ENCODE measurements around the gene INSC.

INSC gene

DNA sequence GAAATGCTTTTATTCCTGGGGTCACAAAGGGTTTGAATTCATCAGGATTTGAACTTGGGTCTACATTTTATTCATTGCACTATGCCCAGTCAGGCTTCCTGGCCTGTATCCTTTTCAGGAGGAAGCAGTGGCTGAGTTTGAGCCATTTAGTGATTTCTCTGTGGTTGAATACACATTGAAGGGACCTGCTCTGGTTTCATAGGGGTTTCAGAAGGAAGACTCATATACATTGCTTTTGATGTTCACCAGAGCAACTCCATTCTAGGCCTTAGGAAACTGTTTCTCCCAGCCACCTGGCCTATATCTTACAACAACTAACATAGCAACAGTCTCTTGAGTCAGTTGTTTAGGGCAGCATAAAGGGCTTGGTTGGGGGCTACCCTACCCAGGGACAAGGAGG is 165.7 kb downstream of the INSC start (continued):
- TF ChIP-seq GLIS3 (CRISPR knock-in tag; IDR thresholded peaks at IDR 0.05) (no peak), RARB (CRISPR knock-in tag; IDR thresholded peaks at IDR 0.05) (no peak), ZFP30 (CRISPR knock-in tag; IDR thresholded peaks at IDR 0.05) (no peak)

DNA sequence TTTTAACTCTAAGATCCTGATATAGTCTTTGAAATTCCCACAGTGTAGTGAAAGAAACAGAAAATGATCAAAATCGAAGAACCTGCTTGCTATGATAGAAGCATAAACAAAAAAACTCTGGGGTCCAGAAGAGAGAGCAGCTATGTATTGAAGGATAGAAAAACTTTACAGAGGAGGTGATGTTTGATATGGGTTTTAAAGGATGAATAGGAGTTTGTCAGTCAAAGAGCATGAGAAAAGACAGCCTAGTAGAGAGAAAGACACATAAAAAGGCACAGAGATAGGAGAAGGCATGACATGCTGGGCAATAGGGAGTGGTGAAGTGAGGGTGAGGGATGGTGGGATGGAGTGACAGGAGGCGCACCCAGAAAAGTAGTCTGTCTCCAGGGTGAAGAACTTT is 168.0 kb downstream of the INSC start:
- no peak for ATAC-seq
- TF ChIP-seq, protein P1, sequence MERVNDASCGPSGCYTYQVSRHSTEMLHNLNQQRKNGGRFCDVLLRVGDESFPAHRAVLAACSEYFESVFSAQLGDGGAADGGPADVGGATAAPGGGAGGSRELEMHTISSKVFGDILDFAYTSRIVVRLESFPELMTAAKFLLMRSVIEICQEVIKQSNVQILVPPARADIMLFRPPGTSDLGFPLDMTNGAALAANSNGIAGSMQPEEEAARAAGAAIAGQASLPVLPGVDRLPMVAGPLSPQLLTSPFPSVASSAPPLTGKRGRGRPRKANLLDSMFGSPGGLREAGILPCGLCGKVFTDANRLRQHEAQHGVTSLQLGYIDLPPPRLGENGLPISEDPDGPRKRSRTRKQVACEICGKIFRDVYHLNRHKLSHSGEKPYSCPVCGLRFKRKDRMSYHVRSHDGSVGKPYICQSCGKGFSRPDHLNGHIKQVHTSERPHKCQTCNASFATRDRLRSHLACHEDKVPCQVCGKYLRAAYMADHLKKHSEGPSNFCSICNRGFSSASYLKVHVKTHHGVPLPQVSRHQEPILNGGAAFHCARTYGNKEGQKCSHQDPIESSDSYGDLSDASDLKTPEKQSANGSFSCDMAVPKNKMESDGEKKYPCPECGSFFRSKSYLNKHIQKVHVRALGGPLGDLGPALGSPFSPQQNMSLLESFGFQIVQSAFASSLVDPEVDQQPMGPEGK (CRISPR knock-in tag; IDR thresholded peaks at IDR 0.05; ENCODE audit: borderline replicate concordance), result no peak
- peak; percentile 83; the same call in 1 of the 2 replicates for TF ChIP-seq ZFP3 (CRISPR knock-in tag; IDR thresholded peaks at IDR 0.05)

DNA sequence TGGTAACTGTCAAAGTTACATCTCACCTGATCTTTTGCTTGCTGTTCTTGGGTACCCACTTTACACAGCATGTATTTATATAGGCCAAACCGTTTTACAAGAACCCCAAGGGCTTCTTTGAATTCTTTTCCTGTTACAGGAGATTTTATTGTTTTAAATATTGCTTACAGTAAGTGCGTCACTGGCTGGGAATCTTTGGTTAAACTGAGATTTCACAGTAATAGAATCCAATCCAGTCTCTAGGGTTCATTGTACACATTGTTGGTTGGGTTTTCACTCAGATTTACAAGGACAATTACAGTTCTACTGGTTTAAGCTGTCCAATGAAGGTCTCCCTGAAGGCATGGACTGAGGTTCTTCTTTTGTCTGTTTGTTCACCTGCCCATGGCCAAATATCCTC is 171.7 kb downstream of the INSC start:
- TF ChIP-seq CSDC2 (CRISPR knock-in tag; IDR thresholded peaks at IDR 0.05) (no peak), TOX (CRISPR knock-in tag; IDR thresholded peaks at IDR 0.05; ENCODE audit: borderline replicate concordance) (no peak), GLIS3 (CRISPR knock-in tag; IDR thresholded peaks at IDR 0.05) (no peak), ZNF70 (CRISPR knock-in tag; IDR thresholded peaks at IDR 0.05) (no peak), RARB (CRISPR knock-in tag; IDR thresholded peaks at IDR 0.05) (no peak)
- TF ChIP-seq, protein P2, sequence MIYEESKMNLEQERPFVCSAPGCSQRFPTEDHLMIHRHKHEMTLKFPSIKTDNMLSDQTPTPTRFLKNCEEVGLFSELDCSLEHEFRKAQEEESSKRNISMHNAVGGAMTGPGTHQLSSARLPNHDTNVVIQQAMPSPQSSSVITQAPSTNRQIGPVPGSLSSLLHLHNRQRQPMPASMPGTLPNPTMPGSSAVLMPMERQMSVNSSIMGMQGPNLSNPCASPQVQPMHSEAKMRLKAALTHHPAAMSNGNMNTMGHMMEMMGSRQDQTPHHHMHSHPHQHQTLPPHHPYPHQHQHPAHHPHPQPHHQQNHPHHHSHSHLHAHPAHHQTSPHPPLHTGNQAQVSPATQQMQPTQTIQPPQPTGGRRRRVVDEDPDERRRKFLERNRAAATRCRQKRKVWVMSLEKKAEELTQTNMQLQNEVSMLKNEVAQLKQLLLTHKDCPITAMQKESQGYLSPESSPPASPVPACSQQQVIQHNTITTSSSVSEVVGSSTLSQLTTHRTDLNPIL (CRISPR knock-in tag; IDR thresholded peaks at IDR 0.05; ENCODE audit: low read depth), result no peak
- ATAC-seq, result no peak

DNA sequence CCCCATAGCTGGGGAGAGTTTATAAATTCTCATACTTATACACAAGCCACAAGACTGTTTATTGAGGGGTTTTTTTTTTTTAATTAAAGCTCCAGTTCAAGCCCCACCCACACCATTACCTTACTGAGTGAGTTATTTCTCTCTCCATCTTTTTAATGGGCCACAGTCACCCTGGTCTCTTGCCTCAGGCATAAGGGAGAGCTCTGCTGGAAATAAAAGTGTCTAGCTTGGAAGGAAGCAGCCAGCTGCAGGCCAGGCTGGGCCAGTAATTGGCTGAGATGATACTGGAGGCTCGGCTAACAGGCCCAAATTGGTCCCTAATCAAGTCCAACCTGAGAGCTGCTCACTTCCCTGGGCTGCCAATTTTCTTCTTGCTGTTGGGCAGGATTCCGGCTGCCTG is 174.1 kb downstream of the INSC start:
- TF ChIP-seq GLIS3 (CRISPR knock-in tag; IDR thresholded peaks at IDR 0.05), result no peak
- TF ChIP-seq TOX (CRISPR knock-in tag; IDR thresholded peaks at IDR 0.05; ENCODE audit: borderline replicate concordance), result no peak
- TF ChIP-seq BACH2 (CRISPR knock-in tag; IDR thresholded peaks at IDR 0.05; ENCODE audit: borderline replicate concordance), result no peak
- TF ChIP-seq PPARA (CRISPR knock-in tag; IDR thresholded peaks at IDR 0.05; ENCODE audit: borderline replicate concordance), result no peak
- TF ChIP-seq ZFP3 (CRISPR knock-in tag; IDR thresholded peaks at IDR 0.05), result no peak
- no peak for TF ChIP-seq ZNF8 (CRISPR knock-in tag; IDR thresholded peaks at IDR 0.05)
- no peak for TF ChIP-seq ZC3H10 (CRISPR knock-in tag; IDR thresholded peaks at IDR 0.05)
- no peak for TF ChIP-seq ZNF565 (CRISPR knock-in tag; conservative IDR thresholded peaks at IDR 0.05; ENCODE audit: low read depth)
- no peak for TF ChIP-seq ISL1 (CRISPR knock-in tag; IDR thresholded peaks at IDR 0.05)
- TF ChIP-seq ESRRG (CRISPR knock-in tag; IDR thresholded peaks at IDR 0.05), result no peak
- no peak for TF ChIP-seq ZFP30 (CRISPR knock-in tag; IDR thresholded peaks at IDR 0.05)
- TF ChIP-seq OSR1 (CRISPR knock-in tag; IDR thresholded peaks at IDR 0.05), result no peak
- TF ChIP-seq SNAI2 (CRISPR knock-in tag; IDR thresholded peaks at IDR 0.05), result no peak
- TF ChIP-seq, protein P1 (CRISPR knock-in tag; IDR thresholded peaks at IDR 0.05; ENCODE audit: borderline replicate concordance), result no peak
- TF ChIP-seq, protein P3, sequence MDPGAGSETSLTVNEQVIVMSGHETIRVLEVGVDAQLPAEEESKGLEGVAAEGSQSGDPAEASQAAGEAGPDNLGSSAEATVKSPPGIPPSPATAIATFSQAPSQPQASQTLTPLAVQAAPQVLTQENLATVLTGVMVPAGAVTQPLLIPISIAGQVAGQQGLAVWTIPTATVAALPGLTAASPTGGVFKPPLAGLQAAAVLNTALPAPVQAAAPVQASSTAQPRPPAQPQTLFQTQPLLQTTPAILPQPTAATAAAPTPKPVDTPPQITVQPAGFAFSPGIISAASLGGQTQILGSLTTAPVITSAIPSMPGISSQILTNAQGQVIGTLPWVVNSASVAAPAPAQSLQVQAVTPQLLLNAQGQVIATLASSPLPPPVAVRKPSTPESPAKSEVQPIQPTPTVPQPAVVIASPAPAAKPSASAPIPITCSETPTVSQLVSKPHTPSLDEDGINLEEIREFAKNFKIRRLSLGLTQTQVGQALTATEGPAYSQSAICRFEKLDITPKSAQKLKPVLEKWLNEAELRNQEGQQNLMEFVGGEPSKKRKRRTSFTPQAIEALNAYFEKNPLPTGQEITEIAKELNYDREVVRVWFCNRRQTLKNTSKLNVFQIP (CRISPR knock-in tag; IDR thresholded peaks at IDR 0.05; ENCODE audit: borderline replicate concordance, low read depth), result no peak
- no peak for TF ChIP-seq RARB (CRISPR knock-in tag; IDR thresholded peaks at IDR 0.05)
- TF ChIP-seq TCF4 (CRISPR knock-in tag; IDR thresholded peaks at IDR 0.05; ENCODE audit: borderline replicate concordance), result no peak
- no peak for TF ChIP-seq ZNF70 (CRISPR knock-in tag; IDR thresholded peaks at IDR 0.05)
- TF ChIP-seq, protein P4, sequence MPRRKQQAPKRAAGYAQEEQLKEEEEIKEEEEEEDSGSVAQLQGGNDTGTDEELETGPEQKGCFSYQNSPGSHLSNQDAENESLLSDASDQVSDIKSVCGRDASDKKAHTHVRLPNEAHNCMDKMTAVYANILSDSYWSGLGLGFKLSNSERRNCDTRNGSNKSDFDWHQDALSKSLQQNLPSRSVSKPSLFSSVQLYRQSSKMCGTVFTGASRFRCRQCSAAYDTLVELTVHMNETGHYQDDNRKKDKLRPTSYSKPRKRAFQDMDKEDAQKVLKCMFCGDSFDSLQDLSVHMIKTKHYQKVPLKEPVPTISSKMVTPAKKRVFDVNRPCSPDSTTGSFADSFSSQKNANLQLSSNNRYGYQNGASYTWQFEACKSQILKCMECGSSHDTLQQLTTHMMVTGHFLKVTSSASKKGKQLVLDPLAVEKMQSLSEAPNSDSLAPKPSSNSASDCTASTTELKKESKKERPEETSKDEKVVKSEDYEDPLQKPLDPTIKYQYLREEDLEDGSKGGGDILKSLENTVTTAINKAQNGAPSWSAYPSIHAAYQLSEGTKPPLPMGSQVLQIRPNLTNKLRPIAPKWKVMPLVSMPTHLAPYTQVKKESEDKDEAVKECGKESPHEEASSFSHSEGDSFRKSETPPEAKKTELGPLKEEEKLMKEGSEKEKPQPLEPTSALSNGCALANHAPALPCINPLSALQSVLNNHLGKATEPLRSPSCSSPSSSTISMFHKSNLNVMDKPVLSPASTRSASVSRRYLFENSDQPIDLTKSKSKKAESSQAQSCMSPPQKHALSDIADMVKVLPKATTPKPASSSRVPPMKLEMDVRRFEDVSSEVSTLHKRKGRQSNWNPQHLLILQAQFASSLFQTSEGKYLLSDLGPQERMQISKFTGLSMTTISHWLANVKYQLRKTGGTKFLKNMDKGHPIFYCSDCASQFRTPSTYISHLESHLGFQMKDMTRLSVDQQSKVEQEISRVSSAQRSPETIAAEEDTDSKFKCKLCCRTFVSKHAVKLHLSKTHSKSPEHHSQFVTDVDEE (CRISPR knock-in tag; IDR thresholded peaks at IDR 0.05), result no peak
- TF ChIP-seq, protein P2 (CRISPR knock-in tag; IDR thresholded peaks at IDR 0.05; ENCODE audit: low read depth), result no peak
- no peak for ATAC-seq
